HEK293T (cell line): ENCODE measurements around the gene MEA1.

ENCODE experiments used
- FOXA1 ChIP-seq: fragments of 450-650 bp; IDR thresholded peaks from 2 replicates; pipeline ENCODE4 v1.6.1; 2016; ENCODE audit warnings: mild to moderate bottlenecking
- NFRKB ChIP-seq: fragments of 450-650 bp; IDR thresholded peaks from 2 replicates; pipeline ENCODE4 v1.6.1; 2016; ENCODE audit warnings: mild to moderate bottlenecking, moderate library complexity

DNA sequence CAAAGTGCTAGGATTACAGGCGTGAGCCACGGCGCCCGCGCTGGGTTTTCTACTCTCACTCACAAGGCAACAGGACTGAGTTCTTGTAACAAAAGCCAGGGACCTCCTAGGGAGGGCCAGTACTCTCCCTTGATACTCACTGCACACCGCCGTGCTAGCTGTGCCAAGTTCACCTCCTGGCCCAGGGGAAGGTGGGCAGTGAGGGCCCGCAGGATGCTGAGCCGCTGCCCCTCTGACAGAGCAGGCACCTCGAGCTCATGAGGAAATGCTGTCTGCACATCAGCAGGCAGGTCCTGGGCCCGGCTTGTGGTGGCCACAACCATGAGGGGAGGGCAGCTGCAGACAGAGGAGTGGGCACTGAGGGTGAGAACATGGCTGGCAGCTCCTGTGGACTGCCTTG lies 46.5 kb downstream of the MEA1 start:
- TF ChIP-seq FOXA1 (no peak), NFRKB (no peak)
